GM12873 (cell line): ENCODE results near the gene FAM83F.

Experiments used
- TF ChIP-seq, protein P1 (sequence below): IDR thresholded peaks from 2 replicates; pipeline ENCODE4 v1.5.1; 2012; ENCODE audit warnings: low read depth, mild to moderate bottlenecking, moderate library complexity, low read length, control low read depth; ENCODE audit not compliant: insufficient read depth; ENCODE audit errors: missing control alignments

Gene FAM83F

GRCh38 chr22:39970742-39971141, 24.0 kb upstream of the FAM83F start:
- TF ChIP-seq, protein P1, sequence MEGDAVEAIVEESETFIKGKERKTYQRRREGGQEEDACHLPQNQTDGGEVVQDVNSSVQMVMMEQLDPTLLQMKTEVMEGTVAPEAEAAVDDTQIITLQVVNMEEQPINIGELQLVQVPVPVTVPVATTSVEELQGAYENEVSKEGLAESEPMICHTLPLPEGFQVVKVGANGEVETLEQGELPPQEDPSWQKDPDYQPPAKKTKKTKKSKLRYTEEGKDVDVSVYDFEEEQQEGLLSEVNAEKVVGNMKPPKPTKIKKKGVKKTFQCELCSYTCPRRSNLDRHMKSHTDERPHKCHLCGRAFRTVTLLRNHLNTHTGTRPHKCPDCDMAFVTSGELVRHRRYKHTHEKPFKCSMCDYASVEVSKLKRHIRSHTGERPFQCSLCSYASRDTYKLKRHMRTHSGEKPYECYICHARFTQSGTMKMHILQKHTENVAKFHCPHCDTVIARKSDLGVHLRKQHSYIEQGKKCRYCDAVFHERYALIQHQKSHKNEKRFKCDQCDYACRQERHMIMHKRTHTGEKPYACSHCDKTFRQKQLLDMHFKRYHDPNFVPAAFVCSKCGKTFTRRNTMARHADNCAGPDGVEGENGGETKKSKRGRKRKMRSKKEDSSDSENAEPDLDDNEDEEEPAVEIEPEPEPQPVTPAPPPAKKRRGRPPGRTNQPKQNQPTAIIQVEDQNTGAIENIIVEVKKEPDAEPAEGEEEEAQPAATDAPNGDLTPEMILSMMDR = no peak

- TF ChIP-seq, protein P1 = no peak
Observed at GRCh38 chr22:39972641-39973040, 22.1 kb upstream of the FAM83F start.

GRCh38 chr22:39973656-39974055, 21.1 kb upstream of the FAM83F start:
- TF ChIP-seq, protein P1 = no peak

GRCh38 chr22:39974065-39974464, 20.7 kb upstream of the FAM83F start:
- TF ChIP-seq, protein P1 = no peak

GRCh38 chr22:39979048-39979447, 15.7 kb upstream of the FAM83F start:
- TF ChIP-seq, protein P1 = no peak

DNA sequence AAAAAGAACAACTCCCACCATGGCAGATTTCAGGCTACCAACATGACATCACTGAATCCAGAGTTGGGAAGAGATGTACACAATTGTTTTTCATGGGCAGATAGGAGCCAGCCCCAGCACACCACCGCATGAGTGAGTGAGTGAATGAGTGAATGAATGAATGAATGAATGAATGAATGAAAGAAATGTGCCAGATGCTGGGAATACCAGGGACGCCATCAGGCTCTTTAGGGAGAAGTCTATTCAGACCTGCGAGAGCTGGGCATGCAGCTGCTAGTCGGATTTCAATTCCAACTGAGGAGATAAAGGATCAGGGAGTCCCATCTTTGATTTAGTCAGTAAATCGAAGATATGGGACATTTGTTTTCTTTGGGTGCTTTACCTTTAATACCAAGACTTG, 15.3 kb upstream of the FAM83F start:
- TF ChIP-seq, protein P1 = no peak

DNA sequence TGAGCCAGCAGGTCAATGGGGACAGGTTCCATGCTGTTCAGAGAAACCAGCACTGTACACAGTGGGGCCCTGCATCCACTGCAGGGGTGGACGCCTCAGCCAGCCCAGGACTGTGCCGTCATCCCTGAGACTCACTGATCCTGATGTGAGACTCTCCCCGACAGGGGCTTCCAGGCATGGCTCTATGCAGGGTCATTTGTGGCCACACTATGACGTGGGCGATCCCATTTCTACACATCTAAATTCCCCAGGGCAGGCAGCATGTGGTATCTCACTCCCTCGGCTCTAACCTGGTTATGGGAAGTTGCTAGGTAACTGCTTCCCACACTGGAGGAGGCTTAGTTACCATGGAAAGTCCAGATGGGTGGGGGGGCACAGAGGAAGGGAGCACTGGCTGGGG, 14.2 kb upstream of the FAM83F start:
- TF ChIP-seq, protein P1 = no peak

- TF ChIP-seq, protein P1 = no peak
Observed at GRCh38 chr22:39983346-39983745, 11.4 kb upstream of the FAM83F start.
